H9 (cell line): ENCODE data around the gene ZC3HAV1L. TPM values are rescaled to one million over a fixed set of nuclear protein-coding genes. Genes with fewer than 3 reads are reported as not detected.

Experiments used
- DNase-seq: peaks from one replicate; pipeline ENCODE4 v3.0.0-alpha.2; 2017
- H2AFZ ChIP-seq: one replicate; pipeline ENCODE4 v1.6.1; 2013; ENCODE audit warnings: mild to moderate bottlenecking, low read length, control low read depth, moderate library complexity
- H2AK5ac ChIP-seq: 2 replicates; pipeline ENCODE4 v1.6.1; 2013; ENCODE audit warnings: low read length, control low read depth, mixed read lengths; ENCODE audit not compliant: insufficient read length
- H2BK120ac ChIP-seq: one replicate; pipeline ENCODE4 v1.6.1; 2013; ENCODE audit warnings: low read depth, mild to moderate bottlenecking, low read length, control low read depth, inconsistent platforms; ENCODE audit not compliant: poor library complexity, severe bottlenecking
- H2BK12ac ChIP-seq: 2 replicates; pipeline ENCODE4 v1.6.1; 2013; ENCODE audit warnings: low read length, control low read depth, mixed read lengths, low read depth; ENCODE audit not compliant: insufficient read length
- H2BK15ac ChIP-seq: 2 replicates; pipeline ENCODE4 v1.6.1; 2013; ENCODE audit warnings: low read depth, low read length, control low read depth
- H2BK20ac ChIP-seq: one replicate; pipeline ENCODE4 v1.6.1; 2013; ENCODE audit warnings: low read depth, mild to moderate bottlenecking, low read length, control low read depth, inconsistent platforms; ENCODE audit not compliant: poor library complexity, severe bottlenecking
- H2BK5ac ChIP-seq: 2 replicates; pipeline ENCODE4 v1.6.1; 2013; ENCODE audit warnings: low read length, control low read depth, mixed read lengths; ENCODE audit not compliant: insufficient read length
- H3K14ac ChIP-seq: 2 replicates; pipeline ENCODE4 v1.6.1; 2013; ENCODE audit warnings: low read length, control low read depth; ENCODE audit not compliant: insufficient read depth
- H3K18ac ChIP-seq: 2 replicates; pipeline ENCODE4 v1.6.1; 2013; ENCODE audit warnings: low read depth, mild to moderate bottlenecking, mixed read lengths, low read length, control low read depth; ENCODE audit not compliant: insufficient read length
- H3K23ac ChIP-seq: 2 replicates; pipeline ENCODE4 v1.6.1; 2013; ENCODE audit warnings: low read length, control low read depth, mixed read lengths, low read depth; ENCODE audit not compliant: insufficient read length
- H3K23me2 ChIP-seq: 2 replicates; pipeline ENCODE4 v1.6.1; 2013; ENCODE audit warnings: low read depth, mild to moderate bottlenecking, mixed read lengths, low read length, control low read depth; ENCODE audit not compliant: insufficient read length, poor library complexity, severe bottlenecking
- H3K27ac ChIP-seq: 2 replicates; pipeline ENCODE4 v1.5.1; 2013; ENCODE audit warnings: low read length, control low read depth, mixed read lengths, low read depth; ENCODE audit not compliant: insufficient read length
- H3K27me3 ChIP-seq: 2 replicates; pipeline ENCODE4 v1.6.1; 2013; ENCODE audit warnings: low read length, control low read depth, inconsistent platforms; ENCODE audit not compliant: insufficient read depth
- H3K4ac ChIP-seq: 2 replicates; pipeline ENCODE4 v1.6.1; 2013; ENCODE audit warnings: low read depth, mild to moderate bottlenecking, control low read depth, inconsistent platforms, low read length, moderate library complexity
- H3K4me1 ChIP-seq: 2 replicates; pipeline ENCODE4 v1.6.1; 2013; ENCODE audit warnings: low read length, control low read depth, inconsistent platforms; ENCODE audit not compliant: insufficient read depth
- H3K4me2 ChIP-seq: 2 replicates; pipeline ENCODE4 v1.6.1; 2013; ENCODE audit warnings: low read length, control low read depth, mixed read lengths; ENCODE audit not compliant: insufficient read length, insufficient read depth
- H3K56ac ChIP-seq: 2 replicates; pipeline ENCODE4 v1.6.1; 2013; ENCODE audit warnings: low read depth, mild to moderate bottlenecking, mixed read lengths, low read length, control low read depth; ENCODE audit not compliant: insufficient read length
- H3K79me1 ChIP-seq: 2 replicates; pipeline ENCODE4 v1.6.1; 2013; ENCODE audit warnings: low read depth, mild to moderate bottlenecking, moderate library complexity, low read length, control low read depth, inconsistent platforms; ENCODE audit not compliant: insufficient read depth, poor library complexity, severe bottlenecking
- H3K79me2 ChIP-seq: 2 replicates; pipeline ENCODE4 v1.6.1; 2013; ENCODE audit warnings: low read length, control low read depth, inconsistent platforms; ENCODE audit not compliant: insufficient read depth
- H3K9ac ChIP-seq: 2 replicates; pipeline ENCODE4 v1.6.1; 2013; ENCODE audit warnings: low read length, control low read depth, mixed read lengths; ENCODE audit not compliant: insufficient read length; ENCODE audit errors: extremely low read depth
- H3K9me3 ChIP-seq: one replicate; pipeline ENCODE4 v1.6.1; 2013; ENCODE audit warnings: low read depth, low read length, inconsistent platforms; ENCODE audit not compliant: control insufficient read depth
- H3T11ph ChIP-seq: one replicate; pipeline ENCODE4 v1.6.1; 2013; ENCODE audit warnings: mild to moderate bottlenecking, low read length, control low read depth, inconsistent platforms
- H4K20me1 ChIP-seq: one replicate; pipeline ENCODE4 v1.6.1; 2013; ENCODE audit not compliant: control insufficient read depth, insufficient read length, insufficient read depth
- H4K5ac ChIP-seq: 2 replicates; pipeline ENCODE4 v1.6.1; 2013; ENCODE audit warnings: low read depth, mild to moderate bottlenecking, mixed read lengths, low read length, control low read depth; ENCODE audit not compliant: insufficient read length
- H4K8ac ChIP-seq: replicated peaks from 2 replicates; pipeline ENCODE4 v1.6.1; 2013; ENCODE audit warnings: low read length, control low read depth, mixed read lengths, low read depth; ENCODE audit not compliant: insufficient read length
- H4K91ac ChIP-seq: 2 replicates; pipeline ENCODE4 v1.6.1; 2013; ENCODE audit warnings: low read depth, mild to moderate bottlenecking, moderate library complexity, mixed read lengths, low read length, control low read depth; ENCODE audit not compliant: insufficient read length
- H3K27ac Mint-ChIP-seq, 3 experiments: 2 replicates in 2 of 3; 3 replicates in 1 of 3; pipeline ENCODE4 v1.8.0; 2020 to 2021; ENCODE audit warnings: mixed read lengths in 3 of 3, mild to moderate bottlenecking in 1 of 3, moderate library complexity in 1 of 3
- H3K27me3 Mint-ChIP-seq: 2 replicates; pipeline ENCODE4 v1.8.0; 2021; ENCODE audit warnings: low read depth, mild to moderate bottlenecking, moderate library complexity, mixed read lengths
- H3K36me3 Mint-ChIP-seq, 3 experiments: 2 replicates in 2 of 3; 3 replicates in 1 of 3; pipeline ENCODE4 v1.8.0; 2020 to 2021; ENCODE audit warnings: low read depth in 3 of 3, mixed read lengths in 3 of 3; ENCODE audit not compliant: insufficient read depth in 1 of 3
- H3K4me1 Mint-ChIP-seq, 2 experiments: 2 replicates each; pipeline ENCODE4 v1.8.0; 2020; ENCODE audit warnings: mixed read lengths in 2 of 2
- H3K4me3 Mint-ChIP-seq, 2 experiments: 2 replicates in 1 of 2; 3 replicates in 1 of 2; pipeline ENCODE4 v1.8.0; 2020 to 2021; ENCODE audit warnings: mild to moderate bottlenecking in 2 of 2, mixed read lengths in 2 of 2, moderate library complexity in 1 of 2
- H3K9me3 Mint-ChIP-seq, 2 experiments: 2 replicates in 1 of 2; 3 replicates in 1 of 2; pipeline ENCODE4 v1.8.0; 2020; ENCODE audit warnings: mild to moderate bottlenecking in 2 of 2, mixed read lengths in 2 of 2, moderate library complexity in 1 of 2
- WGBS: extraction: QIAGEN DNeasy Blood & Tissue Kit; methylation state at CpG from one replicate; pipeline ENCODE4 v1.1.7; 2013; ENCODE audit warnings: missing lambda C conversion rate, low lambda C conversion rate, mixed read lengths; ENCODE audit not compliant: insufficient read length; ENCODE audit errors: extremely low coverage; 5-methylcytosine and 5-hydroxymethylcytosine counted together
- total RNA-seq: library from RNA; stranded (reverse); gene quantifications from 2 replicates; pipeline ENCODE4 v1.2.1, GENCODE V29; 2021
- TF ChIP-seq, protein P1 (sequence below): fragments of 200-600 bp; sonication (generic); conservative IDR thresholded peaks from 3 replicates; pipeline ENCODE4 v1.8.0; 2021; ENCODE audit warnings: antibody characterized with exemption, mild to moderate bottlenecking

ZC3HAV1L gene
- total RNA-seq, 1 experiment from 2014 or later = not detected

DNA sequence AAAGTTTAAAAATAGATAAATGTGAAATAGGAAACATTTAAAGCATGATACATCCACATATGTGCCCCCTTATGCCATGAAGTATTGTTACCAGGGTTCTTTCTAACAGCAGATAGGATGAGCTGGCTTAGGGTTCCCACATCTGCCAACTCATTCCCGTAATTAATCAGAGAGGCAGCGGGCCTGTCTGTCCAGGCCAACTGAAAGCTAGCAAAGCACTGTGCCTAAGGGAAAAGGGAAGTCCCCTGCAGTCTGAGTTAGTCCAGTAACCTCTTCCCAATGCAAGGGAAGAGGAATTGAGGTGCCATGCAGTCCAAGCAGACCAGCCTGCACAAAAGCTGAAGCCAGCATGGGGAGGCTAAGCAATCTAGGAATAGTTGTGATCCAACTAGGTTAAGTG is 18.3 kb upstream of the ZC3HAV1L start:
- Histone ChIP-seq H3K23ac (no peak overlapping the region), H2BK5ac (no peak overlapping the region), H3K4me2 (no peak overlapping the region), H3K14ac (no peak overlapping the region), H3K18ac (no peak overlapping the region), H3K4ac (no peak overlapping the region), H3K56ac (no peak overlapping the region), H2BK15ac (no peak overlapping the region), H2BK20ac (no peak overlapping the region), H4K5ac (no peak overlapping the region), H3K79me2 (no peaks in the 10 kb centered on the region), H2AFZ (no peak overlapping the region), H3K79me1 (no peaks in the 10 kb centered on the region), H4K20me1 (no peaks in the 10 kb centered on the region), H3K9me3 (no peaks in the 10 kb centered on the region), H3K9ac (no peak overlapping the region), H3T11ph (no peak overlapping the region), H2AK5ac (no peak overlapping the region), H2BK120ac (no peak overlapping the region), H3K4me1 (no peaks in the 10 kb centered on the region), H3K23me2 (no peaks in the 10 kb centered on the region), H4K8ac (no peak overlapping the region), H4K91ac (no peak overlapping the region), H3K27ac (no peak overlapping the region), H2BK12ac (no peak overlapping the region), H3K27me3 (no peaks in the 10 kb centered on the region)
- no peak for DNase-seq
- no CpG with 5 or more reads among the region's 2 CpGs for WGBS
- no peak overlapping the region for H3K4me3 Mint-ChIP-seq
- H3K36me3 Mint-ChIP-seq = peaks cover 2 to 46% (median 6%) of the 10 kb centered on the region in 3 experiments; a peak in 5 of 7 replicates
- H3K4me1 Mint-ChIP-seq = peaks cover 3% of the 10 kb centered on the region in 2 experiments
- TF ChIP-seq, protein P1, sequence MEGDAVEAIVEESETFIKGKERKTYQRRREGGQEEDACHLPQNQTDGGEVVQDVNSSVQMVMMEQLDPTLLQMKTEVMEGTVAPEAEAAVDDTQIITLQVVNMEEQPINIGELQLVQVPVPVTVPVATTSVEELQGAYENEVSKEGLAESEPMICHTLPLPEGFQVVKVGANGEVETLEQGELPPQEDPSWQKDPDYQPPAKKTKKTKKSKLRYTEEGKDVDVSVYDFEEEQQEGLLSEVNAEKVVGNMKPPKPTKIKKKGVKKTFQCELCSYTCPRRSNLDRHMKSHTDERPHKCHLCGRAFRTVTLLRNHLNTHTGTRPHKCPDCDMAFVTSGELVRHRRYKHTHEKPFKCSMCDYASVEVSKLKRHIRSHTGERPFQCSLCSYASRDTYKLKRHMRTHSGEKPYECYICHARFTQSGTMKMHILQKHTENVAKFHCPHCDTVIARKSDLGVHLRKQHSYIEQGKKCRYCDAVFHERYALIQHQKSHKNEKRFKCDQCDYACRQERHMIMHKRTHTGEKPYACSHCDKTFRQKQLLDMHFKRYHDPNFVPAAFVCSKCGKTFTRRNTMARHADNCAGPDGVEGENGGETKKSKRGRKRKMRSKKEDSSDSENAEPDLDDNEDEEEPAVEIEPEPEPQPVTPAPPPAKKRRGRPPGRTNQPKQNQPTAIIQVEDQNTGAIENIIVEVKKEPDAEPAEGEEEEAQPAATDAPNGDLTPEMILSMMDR = no peak
- no peak overlapping the region for H3K27ac Mint-ChIP-seq
- H3K27me3 Mint-ChIP-seq = no peaks in the 10 kb centered on the region
- H3K9me3 Mint-ChIP-seq = no peaks in the 10 kb centered on the region
